PC-9 (cell line): ENCODE results near the gene INPP5J. TPM values are rescaled to one million over a fixed set of nuclear protein-coding genes. Genes with fewer than 3 reads are reported as not detected.

ENCODE experiments used
- BruUV-seq: library from RNA; stranded (reverse); fragments of 400-500 nt; replicated peaks from 2 replicates; lab custom pipeline; 2021; lab: Mats Ljungman, UMichigan
- CTCF ChIA-PET: fragments of 300-600 bp; sonication (Branson Sonifier 250); formaldehyde crosslinking; loops from one replicate; lab custom pipeline; 2022; ENCODE audit warnings: antibody characterized with exemption; lab: Charles Lee
- POLR2A ChIA-PET: fragments of 300-600 bp; sonication (Branson Sonifier 250); formaldehyde crosslinking; loops from one replicate; lab custom pipeline; 2022; ENCODE audit warnings: antibody characterized with exemption; ENCODE audit not compliant: unreplicated experiment; lab: Charles Lee
- DNase-seq, 2 experiments: peaks; one replicate each; pipeline versions ENCODE4 v3.0.0 to v3.0.0-alpha.2; 2015 to 2022; ENCODE audit warnings: mixed read lengths in 1 of 2
- H2AFZ ChIP-seq: fragments of 200-600 bp; sonication (generic); 2 replicates; pipeline ENCODE4 v1.8.1; 2017; ENCODE audit warnings: antibody characterized with exemption
- H3F3A ChIP-seq: fragments of 200-600 bp; sonication (generic); 2 replicates; pipeline ENCODE4 v1.8.1; 2017; ENCODE audit warnings: antibody characterized with exemption, mild to moderate bottlenecking, low read depth; ENCODE audit not compliant: insufficient read depth
- H3K27ac ChIP-seq: fragments of 200-600 bp; sonication (generic); 2 replicates; pipeline ENCODE4 v1.6.1; 2016; ENCODE audit warnings: mixed run types
- H3K27me3 ChIP-seq: fragments of 200-600 bp; sonication (generic); 2 replicates; pipeline ENCODE4 v1.6.1; 2016; ENCODE audit warnings: low read depth, mixed run types; ENCODE audit not compliant: insufficient read depth
- H3K36me3 ChIP-seq: fragments of 200-600 bp; sonication (generic); 2 replicates; pipeline ENCODE4 v1.6.1; 2016; ENCODE audit warnings: low read depth, mixed run types
- H3K4me1 ChIP-seq: fragments of 200-600 bp; sonication (generic); replicated peaks from 2 replicates; pipeline ENCODE4 v1.6.1; 2016; ENCODE audit warnings: mixed run types; ENCODE audit not compliant: insufficient read depth
- H3K4me2 ChIP-seq: fragments of 200-600 bp; sonication (generic); 2 replicates; pipeline ENCODE4 v1.6.1; 2017; ENCODE audit warnings: mixed run types
- H3K4me3 ChIP-seq: fragments of 200-600 bp; sonication (generic); 2 replicates; pipeline ENCODE4 v1.6.1; 2016; ENCODE audit warnings: mixed run types
- H3K79me2 ChIP-seq: fragments of 200-600 bp; sonication (generic); 2 replicates; pipeline ENCODE4 v1.6.1; 2017; ENCODE audit warnings: low read depth, mixed run types
- H3K9me2 ChIP-seq: fragments of 200-600 bp; sonication (generic); 2 replicates; pipeline ENCODE4 v1.8.1; 2017; ENCODE audit warnings: mild to moderate bottlenecking; ENCODE audit not compliant: insufficient read depth
- H3K9me3 ChIP-seq: fragments of 200-600 bp; sonication (generic); 2 replicates; pipeline ENCODE4 v1.8.1; 2016; ENCODE audit warnings: low read depth; ENCODE audit not compliant: insufficient read depth
- H4K20me1 ChIP-seq: fragments of 200-600 bp; sonication (generic); 2 replicates; pipeline ENCODE4 v1.8.1; 2017; ENCODE audit not compliant: insufficient read depth
- CTCF ChIP-seq: fragments of 200-600 bp; sonication (generic); conservative IDR thresholded peaks from 2 replicates; pipeline ENCODE4 v1.6.1; 2017; ENCODE audit warnings: mixed run types, antibody characterized with exemption, mild to moderate bottlenecking, moderate library complexity
- EZH2 ChIP-seq: fragments of 200-600 bp; sonication (generic); IDR thresholded peaks from 2 replicates; pipeline ENCODE4 v1.8.0; 2017; ENCODE audit warnings: antibody characterized with exemption, low read depth
- intact Hi-C: fragments of 100-400 bp; cut with micrococcal nuclease; formaldehyde crosslinking; loops from one replicate; pipeline ENCODE4 v1.10.0; 2022; ENCODE audit not compliant: unreplicated experiment
- total RNA-seq: library from RNA; stranded (reverse); gene quantifications from 2 replicates; pipeline ENCODE4 v1.2.3, GENCODE V29; 2021

INPP5J gene
- total RNA-seq, 1 experiment from 2014 or later: 1.7 TPM

DNA sequence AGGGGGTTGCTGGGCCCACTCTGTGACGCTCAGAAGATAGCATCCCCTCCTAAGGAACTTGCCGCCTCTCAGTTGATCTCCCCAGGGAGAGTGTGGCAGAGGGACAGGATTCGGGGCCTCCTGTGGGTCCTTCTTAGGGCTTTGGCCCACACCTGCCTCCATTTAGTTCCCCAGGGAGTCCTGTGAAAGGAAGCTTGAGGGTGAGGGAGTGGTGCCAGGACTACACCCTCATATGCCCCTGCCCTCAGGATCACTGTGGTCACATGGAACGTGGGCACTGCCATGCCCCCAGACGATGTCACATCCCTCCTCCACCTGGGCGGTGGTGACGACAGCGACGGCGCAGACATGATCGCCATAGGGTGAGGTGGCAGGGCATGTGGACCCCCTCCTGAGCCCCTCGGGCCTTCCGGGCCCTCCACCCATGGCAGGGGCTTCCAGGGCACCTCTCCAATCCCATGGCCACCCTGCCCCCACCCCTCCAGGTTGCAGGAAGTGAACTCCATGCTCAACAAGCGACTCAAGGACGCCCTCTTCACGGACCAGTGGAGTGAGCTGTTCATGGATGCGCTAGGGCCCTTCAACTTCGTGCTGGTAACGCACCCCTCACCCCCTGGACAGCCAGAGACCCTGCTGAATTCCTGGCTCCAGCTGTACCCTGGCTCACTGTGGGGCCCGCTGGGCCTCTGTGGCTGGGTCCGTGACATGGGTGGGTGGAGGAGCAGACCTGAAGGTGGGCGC, 3.5 kb downstream of the INPP5J start:
- intact Hi-C loops: no loop called here
- CTCF ChIA-PET: no interaction called here
- POLR2A ChIA-PET: no interaction called here

GRCh38 chr22:31126869-31127175, 4.1 kb downstream of the INPP5J start:
- TF ChIP-seq EZH2 (no peak), CTCF (no peak)
- no peak overlapping the region for H3K4me2 ChIP-seq
- H3K4me3 ChIP-seq: no peak overlapping the region
- CTCF ChIA-PET: no interaction called here
- DNase-seq: no peak
- no peak overlapping the region for H2AFZ ChIP-seq
- H3K27ac ChIP-seq: no peak overlapping the region
- peaks cover 22% of the 10 kb centered on the region; the same call in 1 of the 2 replicates for H3F3A ChIP-seq
- POLR2A ChIA-PET: no interaction called here
- H3K4me1 ChIP-seq: peaks cover 24% of the 10 kb centered on the region
- no peaks in the 10 kb centered on the region for H3K36me3 ChIP-seq
- no TSS peak for BruUV-seq
- H4K20me1 ChIP-seq: no peaks in the 10 kb centered on the region
- peaks cover 16% of the 10 kb centered on the region; the same call in 1 of the 2 replicates for H3K27me3 ChIP-seq
- intact Hi-C loops: no loop called here
- H3K9me3 ChIP-seq: no peaks in the 10 kb centered on the region
- no peaks in the 10 kb centered on the region for H3K79me2 ChIP-seq
- no peaks in the 10 kb centered on the region for H3K9me2 ChIP-seq

More for the DNA sequence above, 3.5 kb downstream of the INPP5J start:
- H3K4me3 ChIP-seq: no peak overlapping the region
- no peaks in the 10 kb centered on the region for H3K9me2 ChIP-seq
- no peak overlapping the region for H3K27ac ChIP-seq
- H3F3A ChIP-seq: peaks cover 17% of the 10 kb centered on the region; the same call in 1 of the 2 replicates
- peaks cover 18% of the 10 kb centered on the region for H3K4me1 ChIP-seq
- no peak overlapping the region for H2AFZ ChIP-seq
- no peaks in the 10 kb centered on the region for H3K36me3 ChIP-seq
- peaks cover 16% of the 10 kb centered on the region; the same call in 1 of the 2 replicates for H3K27me3 ChIP-seq
- no peaks in the 10 kb centered on the region for H3K79me2 ChIP-seq
- no TSS peak for BruUV-seq
- TF ChIP-seq EZH2: no peak
- no peak for TF ChIP-seq CTCF
- no peak overlapping the region for H3K4me2 ChIP-seq
- H4K20me1 ChIP-seq: no peaks in the 10 kb centered on the region
- DNase-seq: no peak
- no peaks in the 10 kb centered on the region for H3K9me3 ChIP-seq

DNA sequence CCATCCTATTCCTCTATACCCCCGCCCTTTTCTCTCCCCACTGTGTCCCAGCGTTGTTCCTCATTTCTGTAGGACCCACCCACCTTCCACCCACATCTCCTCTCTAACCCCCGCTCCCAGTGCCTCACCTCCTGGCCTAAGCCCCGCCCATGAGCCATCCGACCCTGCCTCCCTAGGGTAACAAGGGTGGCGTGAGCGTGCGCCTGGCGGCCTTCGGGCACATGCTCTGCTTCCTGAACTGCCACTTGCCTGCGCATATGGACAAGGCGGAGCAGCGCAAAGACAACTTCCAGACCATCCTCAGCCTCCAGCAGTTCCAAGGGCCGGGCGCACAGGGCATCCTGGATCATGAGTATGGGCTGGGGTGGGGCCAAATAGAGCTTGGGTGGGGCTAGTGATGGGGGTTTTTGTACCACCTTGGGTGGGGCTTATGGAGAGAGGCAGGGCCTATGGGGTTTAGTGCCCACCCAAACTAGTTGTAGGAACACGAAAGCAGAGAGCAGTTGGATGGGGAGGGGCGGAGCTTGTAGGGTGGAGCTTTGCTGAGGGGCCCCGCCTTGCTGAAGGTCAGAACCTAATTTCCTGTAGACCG, 4.5 kb downstream of the INPP5J start:
- Histone ChIP-seq H3K27me3 (peaks cover 16% of the 10 kb centered on the region; the same call in 1 of the 2 replicates), H3K79me2 (no peaks in the 10 kb centered on the region), H3K4me1 (peaks cover 25% of the 10 kb centered on the region), H3K9me3 (no peaks in the 10 kb centered on the region), H3K4me3 (no peak overlapping the region), H3K9me2 (no peaks in the 10 kb centered on the region), H3F3A (peaks cover 26% of the 10 kb centered on the region), H3K27ac (no peak overlapping the region), H4K20me1 (no peaks in the 10 kb centered on the region), H3K4me2 (no peak overlapping the region), H2AFZ (no peak overlapping the region), H3K36me3 (no peaks in the 10 kb centered on the region)
- DNase-seq: no peak
- intact Hi-C loops: no loop called here
- CTCF ChIA-PET: no interaction called here
- BruUV-seq: no TSS peak
- TF ChIP-seq EZH2: no peak
- TF ChIP-seq CTCF: no peak
- POLR2A ChIA-PET: no interaction called here
